Neural progenitor cell (in vitro differentiated cells): ENCODE measurements around the gene CPXM1.

Source experiments
- CTCF ChIP-seq: fragments of 200-600 bp; sonication (generic); IDR thresholded peaks from 2 replicates; pipeline ENCODE4 v1.5.1; 2017; ENCODE audit warnings: antibody characterized with exemption, mild to moderate bottlenecking
- EZH2 ChIP-seq: fragments of 200-600 bp; sonication (generic); IDR thresholded peaks from 2 replicates; pipeline ENCODE4 v1.6.1; 2017; ENCODE audit warnings: antibody characterized with exemption, mild to moderate bottlenecking, moderate library complexity

GRCh38 chr20:2749951-2750490 lies 50.4 kb downstream of the CPXM1 start:
- TF ChIP-seq CTCF (no peak), EZH2 (peak; percentile 91)
